Caco-2 (cell line): Measurements from ENCODE around the gene CHD9. TPM values are rescaled to one million over a fixed set of nuclear protein-coding genes. Genes with fewer than 3 reads are reported as not detected.
"Not testable (repeated sequence)": the region's sequence is repeated elsewhere in the genome, so short reads cannot be mapped to it uniquely, and the experiment has no call there.

Experiments
- BruUV-seq: library from RNA; stranded (reverse); fragments of 400-500 nt; replicated peaks from 2 replicates; lab custom pipeline; 2021; lab: Mats Ljungman, UMichigan
- CTCF ChIA-PET: fragments of 300-600 bp; sonication (Branson Sonifier 250); formaldehyde crosslinking; loops from one replicate; lab custom pipeline; 2022; ENCODE audit warnings: antibody characterized with exemption; lab: Charles Lee
- POLR2A ChIA-PET: fragments of 300-600 bp; sonication (Branson Sonifier 250); formaldehyde crosslinking; loops from one replicate; lab custom pipeline; 2022; ENCODE audit warnings: antibody characterized with exemption; lab: Charles Lee
- DNase-seq, 2 experiments: peaks; one replicate each; pipeline versions ENCODE4 v3.0.0 to v3.0.0-alpha.2; 2020 to 2022
- H3K27me3 ChIP-seq: replicated peaks from 2 replicates; pipeline ENCODE4 v1.6.0; 2011; ENCODE audit warnings: low read length; ENCODE audit not compliant: control insufficient read depth, insufficient read depth
- H3K36me3 ChIP-seq: 2 replicates; pipeline ENCODE4 v1.5.1; 2011; ENCODE audit warnings: low read length; ENCODE audit not compliant: control insufficient read depth, insufficient read depth
- H3K4me1 ChIP-seq: fragments of 250-450 bp; sonication (Bioruptor Pico); 2 replicates; pipeline ENCODE4 v1.5.1; 2020; ENCODE audit warnings: mild to moderate bottlenecking
- H3K4me3 ChIP-seq: 2 replicates; pipeline ENCODE4 v1.5.1; 2011; ENCODE audit warnings: low read depth, mild to moderate bottlenecking, control low read depth, low read length
- H3K9me3 ChIP-seq: fragments of 250-450 bp; sonication (Bioruptor Pico); 2 replicates; pipeline ENCODE4 v1.5.1; 2020; ENCODE audit warnings: mild to moderate bottlenecking, moderate library complexity
- H3K27ac Mint-ChIP-seq: one replicate; pipeline ENCODE4 v1.8.0; 2022; ENCODE audit warnings: mixed read lengths; ENCODE audit not compliant: unreplicated experiment
- H3K27me3 Mint-ChIP-seq: one replicate; pipeline ENCODE4 v1.8.0; 2022; ENCODE audit warnings: mixed read lengths; ENCODE audit not compliant: insufficient read depth, unreplicated experiment
- H3K36me3 Mint-ChIP-seq: one replicate; pipeline ENCODE4 v1.8.0; 2022; ENCODE audit warnings: mild to moderate bottlenecking, mixed read lengths; ENCODE audit not compliant: insufficient read depth, unreplicated experiment
- H3K4me1 Mint-ChIP-seq: one replicate; pipeline ENCODE4 v1.8.0; 2022; ENCODE audit warnings: low read depth, mixed read lengths; ENCODE audit not compliant: unreplicated experiment
- H3K4me3 Mint-ChIP-seq: one replicate; pipeline ENCODE4 v1.8.0; 2022; ENCODE audit warnings: mild to moderate bottlenecking, moderate library complexity, mixed read lengths; ENCODE audit not compliant: unreplicated experiment
- H3K9me3 Mint-ChIP-seq: one replicate; pipeline ENCODE4 v1.8.0; 2022; ENCODE audit warnings: mixed read lengths; ENCODE audit not compliant: unreplicated experiment
- CTCF ChIP-seq, 2 experiments: fragments of 200-600 bp in 1 of 2; IDR thresholded peaks; 1 replicate in 1 of 2; 2 replicates in 1 of 2; pipeline versions ENCODE4 v1.5.1 to v1.8.0; 2011 to 2022; ENCODE audit warnings: antibody characterized with exemption in 1 of 2, control low read depth in 1 of 2, inconsistent platforms in 1 of 2, low read depth in 1 of 2, low read length in 1 of 2, mild to moderate bottlenecking in 1 of 2, moderate library complexity in 1 of 2; ENCODE audit not compliant: insufficient read depth in 1 of 2, severe bottlenecking in 1 of 2, unreplicated experiment in 1 of 2
- intact Hi-C: fragments of 100-400 bp; cut with micrococcal nuclease; formaldehyde crosslinking; loops from one replicate; pipeline ENCODE4 v1.10.0; 2022; ENCODE audit not compliant: unreplicated experiment
- total RNA-seq: library from RNA; stranded (reverse); gene quantifications from 2 replicates; pipeline ENCODE4 v1.2.3, GENCODE V29; 2022

The CHD9 gene
- total RNA-seq, 1 experiment from 2014 or later, result 29.1 TPM

GRCh38 chr16:53071748-53072301, 17.0 kb downstream of the CHD9 start:
- POLR2A ChIA-PET, result no interaction called here
- no peak overlapping the region for H3K4me3 Mint-ChIP-seq
- no peak for DNase-seq

GRCh38 chr16:53073022-53073421, 18.2 kb downstream of the CHD9 start:
- Histone ChIP-seq H3K36me3 (no peaks in the 10 kb centered on the region), H3K27me3 (no peaks in the 10 kb centered on the region), H3K4me1 (no peaks in the 10 kb centered on the region), H3K4me3 (no peak overlapping the region), H3K9me3 (peaks cover 18% of the 10 kb centered on the region)
- peaks cover 19% of the 10 kb centered on the region for H3K9me3 Mint-ChIP-seq
- DNase-seq, result no peak
- H3K27me3 Mint-ChIP-seq, result no peaks in the 10 kb centered on the region
- no peak overlapping the region for H3K27ac Mint-ChIP-seq
- no peak for TF ChIP-seq CTCF (IDR thresholded peaks at IDR 0.05; ENCODE audit: insufficient read depth in 1 of 2, low read depth in 1 of 2, low read length in 1 of 2, severe bottlenecking in 1 of 2, unreplicated experiment in 1 of 2)
- ChIA-PET CTCF (no interaction called here), POLR2A (no interaction called here)
- intact Hi-C loops, result no loop called here
- H3K4me3 Mint-ChIP-seq, result no peak overlapping the region
- no peaks in the 10 kb centered on the region for H3K4me1 Mint-ChIP-seq
- BruUV-seq, result no TSS peak
- H3K36me3 Mint-ChIP-seq, result peaks cover 21% of the 10 kb centered on the region

More at GRCh38 chr16:53071748-53072301, 17.0 kb downstream of the CHD9 start:
- Mint-ChIP-seq H3K9me3 (peaks cover 19% of the 10 kb centered on the region), H3K4me1 (no peaks in the 10 kb centered on the region), H3K27me3 (no peaks in the 10 kb centered on the region), H3K27ac (no peak overlapping the region), H3K36me3 (peaks cover 21% of the 10 kb centered on the region)
- Histone ChIP-seq H3K27me3 (no peaks in the 10 kb centered on the region), H3K4me1 (no peaks in the 10 kb centered on the region), H3K4me3 (no peak overlapping the region), H3K36me3 (no peaks in the 10 kb centered on the region), H3K9me3 (peaks cover 13% of the 10 kb centered on the region)
- intact Hi-C loops, result no loop called here
- TF ChIP-seq CTCF (IDR thresholded peaks at IDR 0.05; ENCODE audit: insufficient read depth in 1 of 2, low read depth in 1 of 2, low read length in 1 of 2, severe bottlenecking in 1 of 2, unreplicated experiment in 1 of 2), result no peak
- BruUV-seq, result no TSS peak
- CTCF ChIA-PET, result no interaction called here

GRCh38 chr16:53074296-53074695, 19.5 kb downstream of the CHD9 start:
- POLR2A ChIA-PET, BruUV-seq, H3K4me3 ChIP-seq, H3K27me3 Mint-ChIP-seq, H3K36me3 ChIP-seq, DNase-seq, CTCF ChIA-PET, H3K27ac Mint-ChIP-seq, H3K4me1 ChIP-seq, H3K4me1 Mint-ChIP-seq, H3K4me3 Mint-ChIP-seq, H3K27me3 ChIP-seq, intact Hi-C loops: not testable (repeated sequence)
- Mint-ChIP-seq H3K36me3 (peaks cover 21% of the 10 kb centered on the region), H3K9me3 (peaks cover 29% of the 10 kb centered on the region)
- H3K9me3 ChIP-seq, result peaks cover 20% of the 10 kb centered on the region

GRCh38 chr16:53075461-53075860, 20.7 kb downstream of the CHD9 start:
- intact Hi-C loops, CTCF ChIA-PET: not testable (repeated sequence)

More at GRCh38 chr16:53075461-53075860, 20.7 kb downstream of the CHD9 start:
- H3K4me1 Mint-ChIP-seq, DNase-seq, H3K36me3 ChIP-seq, H3K4me3 ChIP-seq, H3K4me3 Mint-ChIP-seq, H3K27me3 Mint-ChIP-seq, H3K27me3 ChIP-seq, BruUV-seq, POLR2A ChIA-PET, H3K4me1 ChIP-seq, H3K27ac Mint-ChIP-seq: not testable (repeated sequence)
- Mint-ChIP-seq H3K36me3 (peaks cover 21% of the 10 kb centered on the region), H3K9me3 (peaks cover 29% of the 10 kb centered on the region)
- peaks cover 20% of the 10 kb centered on the region for H3K9me3 ChIP-seq
